Ascending aorta (tissue), 2 donors: ENCODE data around the gene IWS1. TPM values are rescaled to one million over a fixed set of nuclear protein-coding genes. Genes with fewer than 3 reads are reported as not detected.

ENCODE experiments used
- DNase-seq, 2 donors: peaks; one replicate each; pipeline ENCODE4 v3.0.0-alpha.2; 2019; ENCODE audit warnings: low spot score in 2 of 2
- H3K27ac ChIP-seq, 2 donors: fragments of 200-600 bp; sonication (generic); one replicate each; pipeline ENCODE4 v1.5.1; 2016 to 2017; ENCODE audit warnings: mild to moderate bottlenecking in 1 of 2
- H3K27me3 ChIP-seq: fragments of 200-600 bp; sonication (generic); one replicate; pipeline ENCODE4 v1.5.1; 2017
- H3K36me3 ChIP-seq, 2 donors: fragments of 200-600 bp; sonication (generic); one replicate each; pipeline ENCODE4 v1.5.1; 2016
- H3K4me1 ChIP-seq, 2 donors: fragments of 200-600 bp; sonication (generic); one replicate each; pipeline ENCODE4 v1.5.1; 2016 to 2017; ENCODE audit warnings: mild to moderate bottlenecking in 1 of 2
- H3K4me3 ChIP-seq, 2 donors: fragments of 200-600 bp; sonication (generic); one replicate each; pipeline ENCODE4 v1.5.1; 2016 to 2017; ENCODE audit warnings: mild to moderate bottlenecking in 1 of 2
- H3K9me3 ChIP-seq, 2 donors: fragments of 200-600 bp; sonication (generic); one replicate each; pipeline ENCODE4 v1.5.1; 2016
- CTCF ChIP-seq, 3 experiments: fragments of 200-600 bp in 2 of 3; fragments of 450-650 bp in 1 of 3; sonication (generic) in 2 of 3; IDR thresholded peaks; one replicate each; pipeline ENCODE4 v1.5.1; 2016 to 2019; ENCODE audit warnings: antibody characterized with exemption in 3 of 3, mild to moderate bottlenecking in 1 of 3, moderate library complexity in 1 of 3
- intact Hi-C: fragments of 100-400 bp; cut with DNase I; formaldehyde crosslinking; loops from one replicate; pipeline ENCODE4 v1.15.1; 2023
- total RNA-seq: library from RNA; depleted of rRNA; stranded (reverse); fragments of >200 nt; gene quantifications from one replicate; pipeline ENCODE4 v1.1.0, GENCODE V29; 2016

IWS1 gene
- total RNA-seq, 1 donor from 2014 or later = 54.6 TPM

GRCh38 chr2:127563458-127564428, 37.5 kb upstream of the IWS1 start:
- no peaks in the 10 kb centered on the region for H3K36me3 ChIP-seq
- DNase-seq = peak in 1 of 2 donors; percentile 60
- no peaks in the 10 kb centered on the region for H3K27me3 ChIP-seq
- peaks cover 6 to 24% of the 10 kb centered on the region in 2 donors for H3K4me1 ChIP-seq
- no peak overlapping the region for H3K4me3 ChIP-seq
- no peaks in the 10 kb centered on the region for H3K9me3 ChIP-seq
- intact Hi-C loops = no loop called here
- no peak overlapping the region for H3K27ac ChIP-seq
- no peak for TF ChIP-seq CTCF (IDR thresholded peaks at IDR 0.05)

- H3K4me3 ChIP-seq = no peak overlapping the region
- H3K27me3 ChIP-seq = no peaks in the 10 kb centered on the region
- no peaks in the 10 kb centered on the region for H3K36me3 ChIP-seq
- no peak overlapping the region for H3K27ac ChIP-seq
- no peak for TF ChIP-seq CTCF (IDR thresholded peaks at IDR 0.05)
- H3K9me3 ChIP-seq = no peaks in the 10 kb centered on the region
- DNase-seq = no peak
- peaks cover 2 to 19% of the 10 kb centered on the region in 2 donors for H3K4me1 ChIP-seq
- intact Hi-C loops = no loop called here
Observed at GRCh38 chr2:127562936-127563335, 36.6 kb upstream of the IWS1 start.

GRCh38 chr2:127561371-127561770, 35.1 kb upstream of the IWS1 start:
- peak overlapping the region; percentile 41 to 57 for H3K27ac ChIP-seq
- no peak overlapping the region for H3K4me3 ChIP-seq
- H3K9me3 ChIP-seq = no peaks in the 10 kb centered on the region
- peaks cover 0 to 15% of the 10 kb centered on the region in 2 donors for H3K4me1 ChIP-seq
- no peak for TF ChIP-seq CTCF (IDR thresholded peaks at IDR 0.05)
- peak in 1 of 2 donors; percentile 38 for DNase-seq
- H3K36me3 ChIP-seq = no peaks in the 10 kb centered on the region
- no peaks in the 10 kb centered on the region for H3K27me3 ChIP-seq
- intact Hi-C loops = no loop called here

- peaks cover 0 to 15% of the 10 kb centered on the region in 2 donors for H3K4me1 ChIP-seq
- TF ChIP-seq CTCF (IDR thresholded peaks at IDR 0.05) = no peak
- no peaks in the 10 kb centered on the region for H3K27me3 ChIP-seq
- H3K36me3 ChIP-seq = no peaks in the 10 kb centered on the region
- H3K9me3 ChIP-seq = no peaks in the 10 kb centered on the region
- no peak overlapping the region for H3K4me3 ChIP-seq
- intact Hi-C loops = loop anchor here (1.0 kb wide), 1 partner anchor 35 kb away; the partner anchor contains the start of gene IWS1
- peak overlapping the region; percentile 41 to 57 for H3K27ac ChIP-seq
- peak in 1 of 2 donors; percentile 73 for DNase-seq
Observed at GRCh38 chr2:127560931-127561280, 34.6 kb upstream of the IWS1 start.

- Histone ChIP-seq H3K36me3 (no peaks in the 10 kb centered on the region), H3K4me3 (peak overlapping the region in 1 of 2 donors; percentile 4), H3K27ac (peak overlapping the region; percentile 41 to 57), H3K27me3 (no peaks in the 10 kb centered on the region), H3K4me1 (peaks cover 0 to 15% of the 10 kb centered on the region in 2 donors), H3K9me3 (no peaks in the 10 kb centered on the region)
- intact Hi-C loops = loop anchor here (1.0 kb wide), 1 partner anchor 34 kb away; the partner anchor contains the start of gene IWS1
- DNase-seq = peak in 1 of 2 donors; percentile 65
- TF ChIP-seq CTCF (IDR thresholded peaks at IDR 0.05) = peak in 2 of 3 experiments; percentile 55 to 58
Observed at GRCh38 chr2:127560201-127560930, 34.1 kb upstream of the IWS1 start.
